NCI-H2171 treated with DMSO at 0.1 percent for 48 hours (cell line): ENCODE data around the gene TSPO2.

ENCODE experiments used
- DNase-seq: peaks from one replicate; lab custom pipeline; 2025; lab: John Stamatoyannopoulos, UW

TSPO2 gene

DNA sequence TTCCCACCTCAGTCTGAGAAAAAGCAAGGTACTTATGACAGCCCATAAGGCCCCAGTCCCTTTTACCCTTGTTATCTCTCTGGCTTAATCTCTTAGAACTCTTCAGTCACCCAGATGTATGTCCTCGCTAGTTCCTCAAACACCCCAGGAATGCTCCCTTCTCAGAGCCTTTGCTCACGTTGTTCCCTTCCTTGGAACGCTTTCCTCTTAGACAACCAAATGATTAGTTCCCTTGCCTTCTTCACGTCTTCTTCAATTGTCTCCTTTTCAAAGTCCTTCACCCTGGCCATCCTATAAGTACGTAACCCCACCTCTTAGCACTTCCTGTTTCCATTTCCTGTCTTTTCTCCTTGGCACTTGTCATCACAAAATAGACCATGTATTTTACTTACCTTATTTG, 9.6 kb downstream of the TSPO2 start:
- DNase-seq, result no peak

DNA sequence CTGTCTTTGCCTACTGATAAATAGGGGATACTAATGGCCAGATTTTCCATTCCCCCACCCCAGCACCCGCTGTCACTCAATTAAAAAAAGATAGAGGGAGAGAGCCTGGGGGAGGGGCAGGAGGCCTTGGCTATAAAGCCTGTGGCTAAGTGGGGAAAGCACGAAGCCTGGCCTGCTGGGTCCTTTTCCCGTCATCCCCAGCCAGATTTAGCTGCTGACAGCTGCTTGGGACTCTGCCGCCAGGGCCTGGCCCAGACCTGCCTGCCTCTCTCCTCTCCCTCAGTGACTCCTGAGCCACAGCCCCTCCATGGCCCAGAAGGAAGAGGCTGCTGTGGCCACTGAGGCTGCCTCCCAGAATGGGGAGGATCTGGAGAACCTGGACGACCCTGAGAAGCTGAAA, 10.8 kb downstream of the TSPO2 start, which contains the start of gene APOBEC2:
APOBEC2 (plus strand) TSS at position 162 of the 400 bp plus-strand sequence; CDS start at position 308, 146 bp downstream.
- DNase-seq, result peak; percentile 66

DNA sequence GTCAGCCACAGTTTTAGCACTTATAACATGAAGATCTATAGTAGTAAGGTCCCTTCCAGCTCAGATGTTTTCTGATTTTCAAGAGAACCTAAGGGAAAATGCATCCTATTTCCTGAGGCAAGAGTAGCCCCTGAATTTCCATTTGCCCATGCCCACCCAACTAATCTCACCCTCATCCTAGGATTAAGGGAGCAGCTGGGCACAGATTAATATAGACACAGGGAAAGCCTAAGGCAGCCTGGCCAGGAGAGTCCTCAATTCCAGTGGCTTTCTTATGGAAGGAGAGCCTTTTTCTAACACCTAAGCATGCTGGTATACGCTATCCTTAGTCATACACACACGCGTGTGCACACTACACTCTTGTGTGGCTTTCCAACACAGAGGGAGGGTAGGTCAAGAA, 12.2 kb downstream of the TSPO2 start:
- DNase-seq, result no peak

DNA sequence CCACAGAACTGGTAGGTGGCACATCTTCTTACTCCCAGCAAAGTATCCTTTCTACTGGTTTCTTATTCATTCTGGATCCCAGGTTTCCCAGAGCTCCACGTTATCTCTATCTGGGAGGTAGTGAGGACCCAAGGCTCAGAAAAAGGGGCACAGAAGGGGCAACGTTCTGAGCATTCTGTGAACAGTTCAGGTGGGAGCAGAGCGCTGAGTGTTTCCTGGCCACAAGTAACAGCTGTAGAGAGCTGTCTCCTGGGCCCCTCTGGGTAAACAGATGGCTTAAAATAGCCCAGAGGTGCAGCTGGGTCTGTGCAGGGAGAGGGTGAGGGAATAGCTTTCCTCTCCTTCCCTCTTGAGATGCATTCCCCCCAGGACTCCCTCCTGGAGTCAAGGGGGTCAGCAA, 12.9 kb downstream of the TSPO2 start:
- peak; percentile 88 for DNase-seq

DNA sequence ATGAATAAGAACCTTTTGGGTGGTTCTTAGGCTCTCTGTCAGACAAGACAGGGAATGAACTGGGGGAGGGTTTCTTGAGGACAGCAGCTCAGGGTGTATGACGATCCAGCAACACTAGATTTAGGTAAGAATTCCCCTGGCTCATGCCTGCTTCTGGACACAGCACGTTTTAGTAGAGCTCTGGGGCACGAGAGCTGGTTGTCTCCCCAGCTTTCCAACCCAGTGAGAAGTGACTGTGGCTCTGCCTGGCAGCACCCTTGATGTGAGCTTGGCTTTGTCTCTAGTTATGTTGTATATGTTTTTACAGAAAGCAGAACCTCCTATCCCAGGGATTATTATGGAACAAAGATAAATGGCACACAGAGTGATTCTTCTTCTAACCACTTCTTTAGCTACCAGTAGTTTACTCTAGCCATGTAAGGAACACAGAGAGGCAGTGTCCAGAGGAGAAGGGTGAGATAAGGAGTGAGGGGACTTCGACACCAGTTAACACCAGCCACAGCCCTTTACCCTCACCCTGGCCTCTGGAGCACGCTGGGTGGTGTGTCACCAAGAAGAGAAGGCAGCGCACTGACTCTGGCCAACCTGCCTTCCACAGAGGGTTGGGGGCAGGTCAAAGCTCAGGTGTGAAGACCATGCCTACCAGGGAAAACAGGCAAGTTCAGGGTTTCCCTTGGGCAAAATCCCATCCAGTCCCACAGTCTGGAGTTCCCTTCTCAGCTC, 14.7 kb downstream of the TSPO2 start:
- DNase-seq, result no peak

DNA sequence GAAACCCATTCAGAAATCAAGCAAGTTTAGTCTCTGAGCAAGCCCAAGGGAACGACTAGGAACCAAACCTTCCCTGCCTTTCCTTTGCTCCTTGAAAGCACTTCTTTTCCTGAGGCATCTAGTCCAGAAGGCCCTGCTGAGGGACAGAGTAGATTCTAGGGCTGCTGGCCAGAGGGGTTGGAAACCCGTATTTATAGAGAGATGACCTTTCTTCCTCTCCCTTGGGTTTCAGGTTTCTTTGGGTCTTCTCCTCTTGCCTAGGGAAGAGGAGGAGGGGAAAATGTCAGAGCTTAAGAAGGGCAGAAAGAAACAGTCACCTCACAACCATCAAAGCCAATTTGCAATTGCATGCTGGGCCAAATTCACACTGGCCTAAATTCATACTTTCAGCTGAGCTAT, 16.5 kb downstream of the TSPO2 start:
- DNase-seq, result no peak

DNA sequence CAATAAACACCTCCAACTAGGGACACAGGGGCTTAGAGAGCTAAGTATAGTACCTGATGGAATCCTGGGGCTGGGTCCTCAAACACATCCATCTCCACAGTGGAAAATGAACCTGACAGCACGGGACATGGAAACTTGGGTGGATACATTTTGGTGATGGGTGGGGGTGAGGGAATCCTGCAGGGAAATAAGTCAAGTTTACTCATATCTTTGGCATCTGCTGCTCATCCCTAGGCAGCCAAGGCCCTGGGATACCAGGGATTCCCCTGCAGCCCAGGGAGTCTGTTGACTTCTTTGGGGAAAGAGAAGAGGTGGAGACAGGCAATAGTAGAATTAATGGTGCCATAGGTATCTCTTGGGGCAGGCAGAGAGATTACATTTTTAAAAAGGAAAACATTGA, 17.3 kb downstream of the TSPO2 start:
- no peak for DNase-seq

DNA sequence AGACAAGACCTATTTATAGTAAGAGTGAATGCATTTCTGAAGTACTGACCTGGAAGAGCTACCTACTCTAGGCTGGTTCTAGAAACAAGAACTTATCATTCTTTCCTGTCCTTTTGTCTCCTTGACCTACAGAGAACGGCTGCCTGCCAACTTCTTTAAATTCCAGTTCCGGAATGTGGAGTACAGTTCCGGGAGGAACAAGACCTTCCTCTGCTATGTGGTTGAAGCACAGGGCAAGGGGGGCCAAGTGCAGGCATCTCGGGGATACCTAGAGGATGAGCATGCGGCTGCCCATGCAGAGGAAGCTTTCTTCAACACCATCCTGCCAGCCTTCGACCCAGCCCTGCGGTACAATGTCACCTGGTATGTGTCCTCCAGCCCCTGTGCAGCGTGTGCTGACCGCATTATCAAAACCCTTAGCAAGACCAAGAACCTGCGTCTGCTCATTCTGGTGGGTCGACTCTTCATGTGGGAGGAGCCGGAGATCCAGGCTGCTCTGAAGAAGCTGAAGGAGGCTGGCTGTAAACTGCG, 19.0 kb downstream of the TSPO2 start:
- no peak for DNase-seq

DNA sequence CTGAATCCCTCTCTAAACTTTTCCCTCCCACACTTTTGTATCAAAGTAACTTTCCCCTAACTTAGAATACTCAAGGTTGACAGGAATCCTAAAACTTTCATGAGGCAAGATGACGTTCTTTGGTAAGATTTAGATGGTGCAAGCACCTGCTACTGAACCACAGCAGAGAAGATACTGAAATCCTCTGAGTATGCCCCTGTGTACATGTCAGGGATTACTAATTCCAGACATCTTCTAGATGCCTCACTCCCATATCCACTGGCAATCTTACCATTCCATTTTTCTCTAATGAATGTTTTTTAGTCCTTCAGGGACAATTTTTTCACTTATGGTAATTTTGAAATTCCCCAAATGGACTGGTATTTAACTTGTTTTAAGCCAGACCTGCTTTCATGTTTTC, 19.8 kb downstream of the TSPO2 start:
- DNase-seq, result no peak

DNA sequence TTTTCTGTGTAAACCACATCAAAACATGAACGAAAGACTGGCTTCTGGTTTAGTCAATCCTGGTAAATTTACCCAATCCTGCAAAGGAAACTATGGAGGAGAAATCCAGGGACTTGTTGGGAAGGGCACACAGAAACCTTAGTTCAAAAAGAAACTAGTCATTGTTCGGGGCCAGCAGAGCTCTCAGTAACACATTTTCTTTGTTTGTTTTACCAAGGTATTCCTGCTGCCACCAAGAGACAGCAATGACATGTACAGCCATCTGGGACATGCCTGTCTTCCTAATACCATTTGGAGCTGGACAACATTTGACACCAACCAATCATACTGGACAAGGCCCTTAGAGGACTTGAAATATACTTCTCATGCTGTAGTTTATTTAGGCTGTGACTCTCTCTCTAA, 21.6 kb downstream of the TSPO2 start:
- peak; percentile 48 for DNase-seq

DNA sequence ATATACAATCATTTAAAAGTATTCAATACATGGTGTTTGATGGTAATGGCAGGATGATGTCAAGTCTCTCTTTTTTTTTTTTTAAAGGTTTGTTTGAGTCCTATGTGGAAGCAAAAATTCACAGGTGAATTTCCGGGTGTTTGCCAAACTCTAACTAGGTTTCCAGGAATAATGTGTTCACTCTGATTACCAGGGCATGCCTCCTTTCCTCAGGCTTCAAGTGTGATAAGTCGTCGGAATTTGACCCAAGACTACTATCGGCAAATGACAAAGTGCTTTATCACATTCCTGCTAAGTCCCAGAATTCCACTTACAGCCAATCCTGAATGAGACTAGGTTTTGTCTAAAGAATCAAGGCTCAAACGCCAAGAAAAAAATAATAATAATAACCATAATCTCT, 22.6 kb downstream of the TSPO2 start:
- DNase-seq, result no peak

DNA sequence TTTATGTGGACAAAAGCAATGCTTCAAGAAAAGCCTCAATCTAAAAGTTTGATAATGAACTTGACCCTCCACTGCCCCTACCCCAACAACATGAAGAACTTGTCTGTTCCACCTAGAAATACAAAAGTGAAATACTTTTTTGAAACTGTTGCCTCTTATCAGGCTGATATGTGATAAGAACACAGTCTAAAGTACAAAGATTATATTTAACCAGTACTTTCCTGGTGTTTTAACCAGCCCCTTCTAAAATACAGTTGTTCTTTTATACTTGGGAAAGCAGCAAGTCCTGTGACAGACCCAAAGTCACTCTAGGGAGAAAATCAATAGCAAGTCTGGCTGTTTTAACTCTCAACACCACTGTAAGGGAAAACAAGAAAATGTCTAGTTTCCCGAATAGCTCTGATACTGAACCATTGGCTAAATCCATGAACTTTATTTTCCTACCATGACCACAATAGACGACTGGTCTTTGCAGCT, 23.3 kb downstream of the TSPO2 start:
- no peak for DNase-seq

DNA sequence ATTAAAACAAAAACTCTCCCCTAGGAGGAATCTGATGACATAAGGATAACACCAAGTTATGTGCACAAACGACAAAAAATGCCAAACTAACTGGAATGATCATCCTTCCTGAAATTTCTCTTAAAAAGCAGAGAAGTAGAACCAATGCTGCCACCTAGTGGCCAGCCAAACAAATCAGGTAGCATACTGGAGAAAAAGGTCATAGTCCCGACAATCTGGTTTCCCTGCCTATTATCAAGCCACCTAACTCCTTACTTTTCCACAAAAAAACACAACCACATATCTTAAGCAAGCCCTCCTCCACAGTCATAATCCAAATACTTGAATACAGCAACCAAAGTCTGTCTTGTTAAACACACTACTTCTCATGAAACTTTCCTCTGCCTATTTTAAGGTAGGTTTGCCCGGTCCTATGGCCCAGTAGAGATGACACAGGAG, 24.6 kb downstream of the TSPO2 start:
- peak; percentile 83 for DNase-seq

DNA sequence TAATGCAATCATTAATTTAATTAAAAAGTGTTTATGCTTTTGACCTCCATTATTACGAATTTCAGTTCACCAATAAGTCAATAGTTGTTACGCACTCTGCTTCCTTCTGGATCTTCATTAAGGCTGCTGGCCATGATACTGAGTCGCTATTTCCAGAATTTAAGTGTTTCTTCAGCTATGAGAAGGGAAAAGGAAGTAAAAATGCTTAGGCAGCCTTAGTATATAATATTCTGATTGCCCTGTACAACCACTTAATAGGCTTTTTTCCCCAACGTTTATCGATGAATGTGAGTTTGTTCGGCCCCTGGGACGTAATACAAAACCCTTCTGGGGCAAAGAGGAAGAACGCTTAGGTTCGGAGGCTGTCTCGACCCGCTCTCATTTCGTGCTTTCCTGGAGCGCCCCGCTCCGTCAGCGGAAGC, 29.2 kb downstream of the TSPO2 start:
- DNase-seq, result peak; percentile 84

DNA sequence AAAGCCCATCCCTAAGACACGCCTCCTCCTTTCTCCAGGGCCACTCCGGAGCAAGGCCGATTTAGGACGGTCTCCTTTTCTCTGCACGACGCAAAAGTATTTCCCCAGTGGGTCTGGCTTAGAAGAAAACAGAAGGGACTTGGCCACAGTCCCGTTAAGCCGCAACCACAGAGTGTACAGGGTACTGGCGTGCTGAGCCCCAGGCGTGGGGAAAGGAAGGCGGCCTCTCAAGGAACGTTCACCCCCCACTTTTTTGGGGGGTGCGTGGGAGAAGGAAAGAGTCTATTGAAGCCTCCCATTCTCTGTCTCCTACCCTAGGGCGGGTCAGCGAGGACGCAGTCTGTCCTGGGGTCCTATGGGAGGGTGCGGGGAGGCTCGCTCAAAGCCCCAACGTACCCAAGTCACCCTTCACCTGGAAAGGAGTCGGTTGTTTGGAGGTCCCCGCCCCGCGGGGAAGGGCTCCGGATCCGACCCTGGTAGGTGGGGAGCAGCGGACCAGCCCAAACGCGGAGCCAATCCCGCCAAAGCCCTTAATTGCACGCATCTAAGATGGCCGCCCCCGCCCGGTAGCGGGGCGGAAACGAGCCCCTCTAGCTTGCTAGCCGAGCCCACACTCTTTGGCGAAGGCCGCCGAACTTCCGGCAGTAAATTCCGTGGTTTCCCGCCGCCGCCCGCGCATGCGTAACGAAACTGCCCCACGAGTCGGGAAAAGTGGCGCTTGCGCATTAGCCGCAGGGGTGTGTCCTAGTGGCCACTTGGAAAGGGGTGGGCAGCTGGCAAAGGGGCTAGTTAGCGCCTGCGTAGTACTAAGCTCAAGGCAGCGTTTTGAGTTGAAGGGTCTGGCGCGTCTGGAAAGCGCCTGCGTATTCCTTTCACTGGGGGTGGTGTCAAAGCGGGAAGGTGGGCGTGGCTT, 29.9 kb downstream of the TSPO2 start, which contains the start of gene OARD1:
OARD1 (minus strand) TSS at position 434 of the 913 bp plus-strand sequence. CDS start 722 bp downstream, outside the sequence.
- peak; percentile 99 for DNase-seq

DNA sequence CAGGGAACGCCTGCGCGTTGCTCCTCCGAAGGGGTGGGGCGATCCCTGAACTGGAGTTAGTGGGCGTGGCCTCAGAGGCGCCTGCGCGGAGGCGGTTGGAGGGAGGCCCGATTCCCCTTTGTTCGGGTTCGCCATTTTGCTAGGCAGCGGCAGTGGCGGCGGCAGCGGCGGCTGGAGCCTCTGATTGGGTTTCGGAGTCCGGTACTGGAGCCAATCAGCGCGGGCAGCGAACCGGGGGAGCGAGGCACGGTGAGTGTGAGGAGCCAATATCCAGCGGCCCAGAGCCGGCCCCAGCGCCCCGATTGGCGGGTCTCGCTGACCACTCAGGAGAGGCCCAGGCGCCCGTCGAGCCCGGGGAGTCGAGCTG, 30.6 kb downstream of the TSPO2 start, which contains the start of gene NFYA:
NFYA (plus strand) TSS at position 139 of the 367 bp plus-strand sequence. CDS start 6,116 bp downstream, outside the sequence.
- DNase-seq, result no peak

DNA sequence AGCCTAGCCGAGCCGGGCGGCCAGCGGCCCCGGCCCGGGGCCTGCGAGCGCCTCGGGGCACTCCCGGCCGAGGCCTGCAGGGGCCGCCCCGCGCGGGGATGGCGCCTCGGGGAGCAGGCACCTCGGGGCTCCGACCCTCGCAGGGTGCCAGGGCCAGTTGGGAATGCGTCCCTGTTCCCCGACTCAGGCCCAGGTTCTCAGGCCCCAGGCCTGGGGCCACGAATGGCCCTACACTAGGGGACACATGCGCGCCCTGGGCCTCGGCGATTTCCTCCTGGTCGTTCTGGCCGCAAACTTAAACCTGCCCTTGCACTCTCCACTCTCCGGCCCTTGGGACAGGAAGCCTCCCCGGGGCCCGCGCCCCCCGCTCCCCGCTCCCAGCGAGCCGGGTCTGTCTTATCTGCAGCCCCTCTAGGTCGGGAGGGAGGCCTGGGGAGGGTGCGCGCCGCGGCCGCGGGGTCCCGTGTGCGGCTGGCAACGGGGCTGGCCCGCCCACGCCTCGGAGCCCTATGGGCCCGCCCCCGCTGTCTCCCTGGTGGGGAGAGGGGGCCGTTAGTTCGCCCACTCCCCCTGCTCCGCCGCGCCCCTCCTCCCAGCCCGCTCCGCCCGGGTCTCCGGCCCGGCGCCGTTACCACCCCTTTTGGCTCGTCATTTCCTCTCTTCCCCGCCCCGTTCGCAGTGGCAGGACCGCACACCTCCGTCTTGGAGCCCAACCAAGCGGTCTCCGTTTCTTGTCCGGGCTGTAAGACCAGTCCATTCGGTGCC, 31.1 kb downstream of the TSPO2 start:
- DNase-seq, result peak; percentile 83

DNA sequence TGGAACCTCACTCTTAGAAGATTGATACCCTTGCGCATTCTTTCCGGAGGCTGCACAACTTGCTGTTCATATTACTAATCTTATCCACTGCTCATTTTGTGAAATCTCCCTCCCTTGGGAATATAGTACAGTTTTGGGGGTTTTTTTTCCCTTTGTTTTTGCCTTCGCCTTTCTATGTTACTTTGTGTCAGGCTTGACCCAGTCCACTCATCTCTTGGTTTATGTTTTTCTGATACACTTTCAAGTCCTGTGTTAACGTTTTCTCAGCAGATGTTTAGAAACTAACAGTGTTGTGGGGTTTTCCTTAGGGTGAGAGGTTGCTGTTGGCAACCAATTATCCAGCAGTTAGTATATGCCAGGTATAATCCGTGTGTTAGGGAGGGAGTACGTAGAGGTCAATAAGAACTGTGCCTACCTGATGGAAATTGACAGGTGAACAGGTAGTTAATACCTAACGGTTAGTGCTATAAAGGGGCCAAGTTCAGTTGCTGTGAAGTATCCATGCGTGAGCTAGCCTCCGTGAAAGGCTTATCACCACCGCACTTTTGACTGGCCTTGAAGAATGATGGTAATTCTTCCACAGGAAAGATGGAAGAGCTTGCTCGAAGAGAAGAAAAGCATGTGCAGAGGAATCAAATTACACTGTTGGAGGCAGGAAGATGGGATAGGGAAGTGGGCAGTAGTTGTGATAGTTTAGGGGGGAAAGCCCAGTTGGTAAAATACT, 31.9 kb downstream of the TSPO2 start:
- DNase-seq, result peak; percentile 51

DNA sequence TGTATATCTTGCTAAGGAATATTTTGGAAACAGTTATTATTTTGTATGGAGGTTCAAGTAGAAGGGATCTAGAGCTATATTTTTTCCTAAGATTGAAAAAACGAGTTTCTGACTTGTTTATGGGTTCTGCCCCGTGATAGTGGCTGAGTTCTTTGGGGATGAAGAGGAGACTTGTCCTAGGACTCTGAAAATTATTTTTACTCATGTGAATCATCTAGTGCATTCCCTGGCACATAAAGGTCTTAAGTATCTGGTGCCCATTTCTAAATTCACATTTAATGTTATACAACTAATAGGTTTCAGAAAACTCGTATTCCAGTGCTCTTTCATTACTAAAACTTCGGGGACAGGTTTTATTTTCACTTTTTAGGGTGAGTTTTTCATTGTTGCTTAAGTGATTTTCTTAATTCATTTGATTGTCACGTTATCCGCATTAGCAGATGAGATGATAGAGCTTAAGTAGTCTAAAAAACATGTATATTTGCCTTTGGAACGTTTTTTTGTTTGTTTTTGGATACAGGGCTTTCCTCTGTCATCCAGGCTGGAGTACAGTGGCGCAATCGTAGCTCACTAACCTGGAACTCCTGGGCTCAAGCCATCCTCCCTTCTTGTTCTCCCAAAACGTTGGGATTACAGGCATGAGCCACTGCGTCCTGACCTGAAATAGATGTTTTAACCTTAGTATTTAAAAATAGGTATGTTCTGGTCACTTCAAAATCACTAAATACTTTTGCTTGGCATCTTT, 32.6 kb downstream of the TSPO2 start:
- DNase-seq, result no peak
